Superior temporal gyrus (tissue), 1 donor: Measurements from ENCODE around the gene SMURF1.
"Not testable (repeated sequence)": the region's sequence is repeated elsewhere in the genome, so short reads cannot be mapped to it uniquely, and the experiment has no call there.

ENCODE experiments used
- DNase-seq: peaks from one replicate; pipeline ENCODE4 v3.0.0-alpha.2; 2016; ENCODE audit errors: extremely low spot score

The SMURF1 gene

GRCh38 chr7:99143853-99144672 is at the start of gene SMURF1:
Gene SMURF1 (minus strand): TSS chr7:99144108. CDS start chr7:99143780, 328 bp downstream.
- peak; percentile 64 for DNase-seq

GRCh38 chr7:99191869-99192596 is 48.1 kb upstream of the SMURF1 start:
- DNase-seq = no peak

GRCh38 chr7:99190359-99191009 is 46.6 kb upstream of the SMURF1 start:
- DNase-seq = no peak

GRCh38 chr7:99189222-99189621 is 45.3 kb upstream of the SMURF1 start:
- no peak for DNase-seq

GRCh38 chr7:99188221-99188620 is 44.3 kb upstream of the SMURF1 start:
- no peak for DNase-seq

- DNase-seq = no peak
Measured at GRCh38 chr7:99184532-99185218, 40.8 kb upstream of the SMURF1 start.

- no peak for DNase-seq
Measured at GRCh38 chr7:99180067-99180650, 36.3 kb upstream of the SMURF1 start.

GRCh38 chr7:99177165-99177564 is 33.3 kb upstream of the SMURF1 start:
- DNase-seq = no peak

GRCh38 chr7:99173787-99174186 is 29.9 kb upstream of the SMURF1 start:
- no peak for DNase-seq

GRCh38 chr7:99171731-99172130 is 27.8 kb upstream of the SMURF1 start:
- no peak for DNase-seq

- DNase-seq = no peak
Measured at GRCh38 chr7:99170730-99171074, 26.8 kb upstream of the SMURF1 start.

GRCh38 chr7:99170065-99170729 is 26.3 kb upstream of the SMURF1 start:
- DNase-seq = no peak

- DNase-seq = no peak
Measured at GRCh38 chr7:99167072-99167471, 23.2 kb upstream of the SMURF1 start.

- DNase-seq = no peak
Measured at GRCh38 chr7:99165816-99166215, 21.9 kb upstream of the SMURF1 start.

GRCh38 chr7:99163669-99164068 is 19.8 kb upstream of the SMURF1 start:
- DNase-seq = not testable (repeated sequence)

GRCh38 chr7:99156649-99157048 is 12.7 kb upstream of the SMURF1 start:
- DNase-seq = no peak

GRCh38 chr7:99155211-99155610 is 11.3 kb upstream of the SMURF1 start:
- no peak for DNase-seq

- DNase-seq = no peak
Measured at GRCh38 chr7:99146979-99147378, 3.1 kb upstream of the SMURF1 start.

- no peak for DNase-seq
Measured at GRCh38 chr7:99143521-99143852, 421 bp downstream of the SMURF1 start.

GRCh38 chr7:99142727-99143520 is 984 bp downstream of the SMURF1 start:
- DNase-seq = peak; percentile 67
